Lower leg skin (tissue), 3 donors: ENCODE measurements around the gene RAD51.

ENCODE experiments used
- CTCF ChIP-seq, 3 donors: fragments of 450-650 bp; IDR thresholded peaks; one replicate each; pipeline ENCODE4 v1.5.1; 2016; ENCODE audit warnings: antibody characterized with exemption in 3 of 3, mild to moderate bottlenecking in 3 of 3, moderate library complexity in 2 of 3
- POLR2A ChIP-seq, 2 donors: fragments of 450-650 bp; IDR thresholded peaks; one replicate each; pipeline ENCODE4 v1.6.1; 2016 to 2017; ENCODE audit warnings: antibody characterized with exemption in 2 of 2, mild to moderate bottlenecking in 1 of 2, moderate library complexity in 1 of 2

GRCh38 chr15:40773496-40773895 is 78.5 kb downstream of the RAD51 start:
- no peak for TF ChIP-seq CTCF (IDR thresholded peaks at IDR 0.05)
- TF ChIP-seq POLR2A (IDR thresholded peaks at IDR 0.05) = no peak
